Hematopoietic multipotent progenitor cell treated with erythropoietin and hydrocortisone succinate and interleukin-3 and kit ligand, for 15 days (in vitro differentiated cells): ENCODE results near the gene DLEC1.

Experiments used
- DNase-seq: peaks from one replicate; pipeline ENCODE4 v3.0.0-alpha.2; 2015; ENCODE audit warnings: low spot score

DLEC1 gene

GRCh38 chr3:38001456-38002081, 37.4 kb upstream of the DLEC1 start:
- DNase-seq: no peak

GRCh38 chr3:38002291-38002876, 36.6 kb upstream of the DLEC1 start:
- DNase-seq: no peak

DNA sequence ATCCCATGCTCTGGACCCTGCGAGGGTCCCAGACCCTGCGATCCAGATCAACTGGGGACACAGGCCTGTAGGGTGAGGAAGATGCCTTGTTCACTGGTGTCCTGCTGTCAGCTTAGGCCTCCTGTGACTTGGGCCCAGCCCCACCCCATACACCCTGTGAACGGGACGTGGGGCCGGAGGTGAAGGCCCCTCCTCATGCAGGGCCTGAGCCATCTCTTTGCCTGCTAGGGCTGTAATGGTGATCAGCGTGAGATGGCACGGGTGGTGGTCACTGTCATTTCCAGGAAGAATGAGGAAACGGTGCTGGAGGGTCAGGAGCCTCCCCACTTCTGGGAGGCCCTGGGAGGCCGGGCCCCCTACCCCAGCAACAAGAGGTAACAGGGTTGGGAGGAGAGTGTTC, 36.1 kb upstream of the DLEC1 start:
- no peak for DNase-seq

DNA sequence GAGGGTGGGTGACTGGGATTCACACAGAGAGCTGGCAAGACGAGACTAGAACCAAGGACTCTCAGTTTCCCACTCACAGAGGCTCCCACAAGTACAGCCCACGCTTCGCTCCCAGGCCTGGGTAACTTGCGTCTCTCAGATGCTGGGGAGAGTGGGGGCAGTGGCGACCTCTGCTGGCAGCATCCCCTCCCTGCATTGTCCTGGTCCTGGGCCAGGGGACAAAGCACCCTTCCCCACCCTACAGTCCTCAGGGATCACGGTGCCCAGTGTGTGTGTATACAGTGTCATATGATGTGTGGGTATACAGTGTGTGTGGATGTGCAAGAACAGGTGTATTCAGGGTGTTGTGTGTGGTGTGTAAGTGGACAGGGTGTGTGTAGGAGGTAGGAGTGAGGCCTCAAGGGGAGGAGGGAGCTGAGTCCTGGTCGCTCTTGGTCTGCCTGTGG, 35.6 kb upstream of the DLEC1 start:
- DNase-seq: peak; percentile 41

DNA sequence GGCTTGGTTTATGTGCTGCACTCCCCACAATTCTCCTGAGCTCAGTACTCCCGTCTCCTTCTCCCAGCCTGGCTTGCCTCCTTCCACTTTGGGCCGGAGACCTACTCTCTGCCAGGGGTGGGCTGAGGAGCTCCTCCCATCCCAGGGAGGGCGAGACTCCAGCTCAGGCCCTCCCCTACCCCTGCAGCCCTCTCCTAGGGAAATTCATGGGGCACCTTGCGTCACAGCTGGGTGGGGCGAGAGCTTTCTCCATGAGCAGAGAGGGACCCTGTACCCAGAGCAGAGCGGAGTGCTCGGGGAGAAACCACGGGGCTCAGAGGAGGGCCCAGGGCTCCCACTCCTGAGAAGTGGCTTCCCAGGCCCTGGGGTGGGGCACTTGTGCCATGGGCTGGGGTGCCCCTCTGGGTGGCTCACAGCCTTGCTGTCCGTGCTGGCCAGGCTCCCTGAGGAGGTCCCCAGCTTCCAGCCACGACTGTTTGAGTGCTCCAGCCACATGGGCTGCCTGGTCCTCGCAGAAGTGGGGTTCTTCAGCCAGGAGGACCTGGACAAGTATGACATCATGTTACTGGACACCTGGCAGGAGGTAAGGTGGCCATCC, 35.1 kb upstream of the DLEC1 start:
- DNase-seq: no peak

DNA sequence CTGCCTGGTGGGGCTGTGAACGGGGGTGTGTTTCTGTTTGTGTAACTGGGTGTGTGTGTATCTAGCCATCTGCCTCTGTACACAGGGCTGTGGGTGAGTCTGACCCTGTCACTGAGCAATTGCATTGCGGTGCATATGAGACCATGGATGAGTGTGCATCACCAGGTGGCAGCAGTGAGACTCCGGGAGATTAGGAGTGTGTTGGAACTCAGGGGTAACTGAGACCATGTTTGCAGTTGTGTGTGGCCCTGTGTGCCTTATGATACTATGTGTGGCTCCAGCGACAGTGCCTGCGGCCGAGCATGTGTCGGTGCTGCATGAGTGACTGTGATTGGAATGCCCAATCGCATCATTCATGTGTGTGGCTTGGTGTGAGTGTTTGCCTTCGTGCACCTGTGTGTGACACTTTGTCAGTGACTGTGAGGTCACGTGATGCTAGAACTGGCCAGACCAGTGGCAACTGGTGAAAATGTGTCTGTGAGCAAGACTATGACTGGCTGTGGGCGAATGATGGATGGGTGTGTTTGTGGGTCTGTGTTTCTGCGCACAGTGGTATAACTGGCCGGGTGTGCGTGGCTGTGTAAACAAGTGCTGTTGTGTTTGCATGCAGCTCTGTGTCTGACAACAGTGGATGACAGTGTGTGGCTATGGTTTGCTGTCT, 34.5 kb upstream of the DLEC1 start:
- peak; percentile 40 for DNase-seq

DNA sequence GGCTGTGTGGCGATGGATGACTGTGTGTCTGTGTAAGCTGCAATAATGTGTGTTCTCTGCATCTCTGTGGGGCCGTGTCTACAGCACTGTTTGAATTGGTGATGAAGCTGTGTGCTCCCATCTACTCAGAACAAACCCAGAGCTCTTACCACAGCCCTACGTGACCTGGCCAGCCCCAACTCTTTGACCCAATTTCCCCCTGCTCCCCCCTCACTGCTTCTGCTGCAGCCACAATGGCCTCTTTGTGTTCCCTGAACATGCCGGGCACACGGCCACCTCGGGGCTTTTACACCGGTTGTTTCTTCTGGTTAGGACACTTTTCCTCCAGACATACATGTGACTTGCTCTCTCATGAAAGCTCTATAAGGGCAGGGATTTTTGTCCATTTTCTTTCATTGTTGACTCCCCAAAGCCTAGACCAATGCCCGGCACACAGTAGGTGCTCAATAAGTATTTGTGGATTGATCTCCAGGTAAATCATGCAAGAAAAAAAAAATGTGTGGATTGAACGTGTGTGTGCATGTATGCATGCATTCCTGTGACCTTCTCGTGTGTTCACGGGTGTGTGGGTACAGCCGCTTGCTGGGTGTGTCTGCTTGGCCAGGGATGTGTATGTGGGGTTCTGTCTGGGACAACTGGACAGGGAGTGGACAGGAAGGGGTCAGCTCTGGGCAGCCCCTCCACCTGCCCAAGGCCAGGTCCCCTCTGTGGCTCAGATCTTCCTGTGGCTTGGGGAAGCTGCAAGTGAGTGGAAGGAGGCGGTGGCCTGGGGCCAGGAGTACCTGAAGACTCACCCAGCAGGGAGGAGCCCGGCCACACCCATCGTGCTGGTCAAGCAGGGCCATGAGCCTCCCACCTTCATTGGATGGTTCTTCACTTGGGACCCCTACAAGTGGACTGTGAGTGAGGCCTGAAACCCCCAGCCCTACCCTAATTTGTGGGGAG, 33.7 kb upstream of the DLEC1 start:
- no peak for DNase-seq

GRCh38 chr3:38006031-38006430, 33.0 kb upstream of the DLEC1 start:
- DNase-seq: no peak

DNA sequence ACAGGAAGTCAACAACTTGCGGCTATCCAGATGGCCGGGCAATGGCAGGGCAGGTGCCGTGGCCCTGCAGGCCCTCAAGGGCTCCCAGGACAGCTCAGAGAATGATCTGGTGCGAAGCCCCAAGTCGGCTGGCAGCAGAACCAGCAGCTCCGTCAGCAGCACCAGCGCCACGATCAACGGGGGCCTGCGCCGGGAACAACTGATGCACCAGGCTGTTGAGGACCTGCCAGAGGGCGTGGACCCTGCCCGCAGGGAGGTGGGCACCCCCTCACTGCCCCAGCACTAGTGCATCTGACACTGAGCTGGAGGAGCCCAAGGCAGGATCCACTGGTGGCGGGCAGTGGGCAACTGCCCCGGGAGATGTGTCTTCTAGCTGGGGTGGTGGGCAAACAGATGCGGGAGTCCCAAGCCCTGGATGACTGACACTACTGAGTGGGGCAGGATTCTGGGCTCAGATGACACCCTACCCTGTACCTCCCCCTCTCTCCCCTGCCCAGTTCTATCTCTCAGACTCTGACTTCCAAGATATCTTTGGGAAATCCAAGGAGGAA, 32.5 kb upstream of the DLEC1 start:
- no peak for DNase-seq

GRCh38 chr3:38007754-38008090, 31.3 kb upstream of the DLEC1 start:
- no peak for DNase-seq

- DNase-seq: no peak
These were observed 30.8 kb upstream of the DLEC1 start for GRCh38 chr3:38008191-38008701.

DNA sequence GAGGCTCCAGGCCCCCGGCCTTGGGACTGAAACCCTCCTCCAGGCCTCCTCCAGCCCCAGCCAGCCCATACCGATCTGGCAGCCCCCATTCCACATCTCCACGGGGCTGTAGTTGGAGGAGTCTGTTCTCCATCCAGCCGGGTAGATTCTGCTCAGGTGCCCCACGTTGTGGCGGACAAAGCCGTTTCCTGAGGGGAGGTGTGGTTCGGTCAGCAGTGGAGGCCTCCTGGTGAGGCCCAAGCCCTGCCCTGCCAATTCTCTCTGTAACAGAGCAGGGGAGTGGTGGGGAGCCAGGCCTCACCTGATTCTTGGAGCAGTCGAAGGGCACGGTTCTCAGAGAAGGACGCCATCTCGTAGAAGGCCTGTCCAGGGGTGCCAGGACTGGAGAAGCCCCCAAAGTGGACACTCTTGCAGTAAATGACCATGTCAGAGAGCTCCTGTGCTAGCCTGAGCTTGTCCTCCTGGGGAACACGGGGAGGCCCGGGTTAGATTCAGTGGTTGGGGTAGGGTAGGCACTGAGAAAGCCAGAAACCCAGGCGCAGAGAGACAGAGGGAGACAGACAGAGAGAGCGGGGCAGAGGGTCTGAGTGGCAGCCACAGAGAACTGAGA, 29.9 kb upstream of the DLEC1 start:
- DNase-seq: no peak

DNA sequence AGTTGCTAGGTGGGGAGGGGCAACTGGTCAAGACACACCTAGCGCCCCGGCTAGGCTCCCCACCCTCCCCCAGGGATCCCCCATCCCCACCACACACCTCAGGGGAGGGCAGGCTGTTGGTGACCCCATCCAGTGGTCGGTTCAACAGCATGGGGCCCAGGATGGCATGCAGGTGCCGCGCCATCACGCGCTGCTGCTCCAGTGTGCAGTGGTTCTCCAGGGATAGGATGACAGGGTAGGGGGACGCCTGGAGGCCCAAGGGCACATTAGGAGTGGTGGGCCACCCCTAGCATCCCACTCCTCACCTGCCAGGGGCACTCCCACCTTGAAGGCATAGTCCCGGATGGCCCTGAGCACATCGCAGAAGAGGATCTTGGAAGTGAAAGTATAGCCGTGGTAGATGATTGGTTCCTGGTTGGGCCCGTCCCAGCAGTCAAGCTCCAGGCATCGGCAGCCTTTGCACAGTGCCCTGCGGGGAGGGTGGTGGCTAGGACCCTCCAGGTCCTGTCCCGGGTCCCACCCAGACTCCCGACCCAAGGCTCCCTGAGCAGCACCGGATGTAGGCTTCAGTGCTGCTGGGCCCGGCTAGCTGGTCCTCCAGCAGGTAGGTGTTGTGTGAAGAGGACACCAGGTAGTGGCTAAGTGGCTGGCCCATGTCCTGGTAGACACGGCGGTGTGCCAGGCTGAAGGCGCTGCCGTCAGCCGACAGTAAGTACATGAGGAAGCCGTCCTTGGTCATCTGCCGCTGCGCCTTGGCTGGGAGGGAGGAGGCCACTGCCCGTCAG, 29.0 kb upstream of the DLEC1 start:
- no peak for DNase-seq

DNA sequence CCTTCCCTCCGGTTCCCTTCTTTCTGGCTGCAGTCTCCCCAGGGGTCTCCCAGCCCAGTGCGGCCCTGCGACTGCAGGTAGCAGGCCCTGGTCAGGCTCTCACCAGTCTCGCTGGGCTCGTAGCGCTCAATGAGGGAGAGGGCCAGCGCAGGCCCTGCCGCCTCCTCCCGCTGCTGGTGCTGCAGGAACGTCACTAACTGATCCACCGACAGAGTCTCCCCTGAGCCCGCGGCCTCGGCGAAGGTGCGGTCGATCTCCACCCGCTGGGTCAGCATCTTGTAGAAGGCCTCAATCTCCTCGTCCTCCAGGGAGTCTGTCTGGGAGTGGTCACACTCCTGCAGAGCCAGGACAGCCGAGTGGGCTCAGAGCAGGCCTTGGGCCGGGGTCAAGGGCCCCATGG, 27.9 kb upstream of the DLEC1 start:
- no peak for DNase-seq

DNA sequence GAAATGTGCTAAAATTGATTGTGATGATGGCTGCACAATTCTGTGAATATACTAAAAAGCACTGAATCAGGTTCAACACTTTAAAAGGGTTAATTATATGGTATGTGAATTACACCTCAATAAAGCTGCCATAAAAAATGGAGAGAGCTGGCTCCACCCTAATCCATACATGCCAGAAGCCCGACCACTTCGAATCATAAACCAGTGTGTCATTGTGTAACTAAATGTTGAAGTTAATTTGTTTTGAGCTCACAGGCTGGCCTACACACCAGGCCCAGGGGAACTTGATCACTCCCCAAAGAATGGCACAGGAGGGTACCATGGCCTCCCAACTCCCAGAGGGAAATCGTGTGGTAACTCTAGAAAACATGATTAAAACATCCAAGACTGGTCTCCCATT, 23.5 kb upstream of the DLEC1 start:
- DNase-seq: no peak

- DNase-seq: no peak
These were observed 23.0 kb upstream of the DLEC1 start for GRCh38 chr3:38015984-38016383.

- DNase-seq: no peak
These were observed 22.6 kb upstream of the DLEC1 start for GRCh38 chr3:38016410-38016809.

GRCh38 chr3:38016847-38017444, 22.1 kb upstream of the DLEC1 start:
- DNase-seq: no peak

GRCh38 chr3:38017445-38018295, 21.3 kb upstream of the DLEC1 start:
- no peak for DNase-seq
